Measurements from ENCODE around the gene NDUFS2.

NDUFS2 gene

GRCh38 chr1:161206411-161207140, 4.4 kb downstream of the NDUFS2 start:
- DNase-seq (ENCODE audit: low read depth, low spot score), result no peak
- H3K4me3 ChIP-seq (ENCODE audit: low read depth, low read length), result no peak overlapping the region
- TF ChIP-seq, protein P1, sequence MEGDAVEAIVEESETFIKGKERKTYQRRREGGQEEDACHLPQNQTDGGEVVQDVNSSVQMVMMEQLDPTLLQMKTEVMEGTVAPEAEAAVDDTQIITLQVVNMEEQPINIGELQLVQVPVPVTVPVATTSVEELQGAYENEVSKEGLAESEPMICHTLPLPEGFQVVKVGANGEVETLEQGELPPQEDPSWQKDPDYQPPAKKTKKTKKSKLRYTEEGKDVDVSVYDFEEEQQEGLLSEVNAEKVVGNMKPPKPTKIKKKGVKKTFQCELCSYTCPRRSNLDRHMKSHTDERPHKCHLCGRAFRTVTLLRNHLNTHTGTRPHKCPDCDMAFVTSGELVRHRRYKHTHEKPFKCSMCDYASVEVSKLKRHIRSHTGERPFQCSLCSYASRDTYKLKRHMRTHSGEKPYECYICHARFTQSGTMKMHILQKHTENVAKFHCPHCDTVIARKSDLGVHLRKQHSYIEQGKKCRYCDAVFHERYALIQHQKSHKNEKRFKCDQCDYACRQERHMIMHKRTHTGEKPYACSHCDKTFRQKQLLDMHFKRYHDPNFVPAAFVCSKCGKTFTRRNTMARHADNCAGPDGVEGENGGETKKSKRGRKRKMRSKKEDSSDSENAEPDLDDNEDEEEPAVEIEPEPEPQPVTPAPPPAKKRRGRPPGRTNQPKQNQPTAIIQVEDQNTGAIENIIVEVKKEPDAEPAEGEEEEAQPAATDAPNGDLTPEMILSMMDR (IDR thresholded peaks at IDR 0.05; ENCODE audit: insufficient read depth, low read length, missing control alignments), result no peak
- ChIA-PET CTCF (interaction anchor here (0.9 to 26.1 kb wide), 5 partner anchors 13 to 174 kb away, joined by 3 to 758 read pairs (median 46); partner anchors contain the start of genes APOA2, FCER1G and TOMM40L), POLR2A (interaction anchor here (0.5 kb wide), 1 partner anchor 486 kb away, joined by 3 read pairs; no protein-coding TSS in a partner anchor)

DNA sequence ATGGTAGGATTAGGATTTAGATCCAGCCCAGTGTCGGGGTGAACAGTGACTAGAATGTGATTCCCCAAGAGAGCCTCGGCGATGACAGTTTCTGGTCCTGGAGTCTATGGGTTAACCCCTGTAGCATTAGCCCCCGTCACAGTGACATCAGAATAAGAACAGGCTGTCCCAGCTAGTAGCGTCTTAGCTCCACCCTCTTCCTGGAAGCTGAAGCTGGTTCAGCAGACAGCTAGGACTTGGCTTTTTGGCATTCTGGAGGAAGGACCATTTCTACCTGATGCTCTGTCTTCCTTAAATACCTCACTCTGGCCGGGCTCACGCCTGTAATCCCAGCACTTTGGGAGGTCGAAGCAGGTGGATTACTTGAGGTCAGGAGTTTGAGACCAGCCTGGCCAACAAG, 5.0 kb downstream of the NDUFS2 start:
- CTCF ChIA-PET, result interaction anchor here (0.9 to 26.1 kb wide), 4 partner anchors 12 to 174 kb away, joined by 3 to 758 read pairs (median 58); partner anchors contain the start of genes APOA2, FCER1G and TOMM40L
- TF ChIP-seq, protein P1 (IDR thresholded peaks at IDR 0.05; ENCODE audit: insufficient read depth, low read length, missing control alignments), result no peak
- DNase-seq (ENCODE audit: low read depth, low spot score), result no peak
- POLR2A ChIA-PET, result no interaction called here
- H3K4me3 ChIP-seq (ENCODE audit: low read depth, low read length), result no peak overlapping the region

GRCh38 chr1:161209790-161210409, 7.7 kb downstream of the NDUFS2 start:
- ChIA-PET CTCF (interaction anchor here (1.1 to 26.1 kb wide), 11 partner anchors 8 to 172 kb away, joined by 3 to 758 read pairs (median 5); partner anchors contain the start of genes ADAMTS4, APOA2, CFAP126 and FCER1G), POLR2A (no interaction called here)
- no peak for DNase-seq (ENCODE audit: low read depth, low spot score)
- TF ChIP-seq, protein P1 (IDR thresholded peaks at IDR 0.05; ENCODE audit: insufficient read depth, low read length, missing control alignments), result peak; percentile 90
- no peak overlapping the region for H3K4me3 ChIP-seq (ENCODE audit: low read depth, low read length)

DNA sequence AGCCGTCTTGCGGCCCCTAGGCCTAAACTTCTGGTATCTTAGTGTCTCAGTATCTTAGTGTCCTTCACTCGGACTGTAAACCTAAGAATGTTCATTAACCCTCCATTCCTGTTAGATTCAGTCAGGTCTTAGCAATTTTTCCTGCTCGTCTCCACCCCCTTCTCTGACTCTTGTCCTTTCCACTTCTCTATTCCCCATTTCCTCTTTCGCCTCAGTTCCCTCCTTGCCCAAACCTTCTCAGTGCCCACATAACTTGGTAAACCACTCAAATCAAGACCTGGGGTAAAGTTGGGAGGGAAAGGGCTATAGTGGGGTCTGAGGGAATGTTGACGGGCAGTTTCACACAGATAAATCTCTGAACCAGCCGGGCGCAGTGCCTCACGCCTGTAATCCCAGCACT, 12.2 kb downstream of the NDUFS2 start:
- no peak for DNase-seq (ENCODE audit: low read depth, low spot score)
- ChIA-PET CTCF (interaction anchor here (23.5 to 26.1 kb wide), 2 partner anchors 5 to 13 kb away, joined by 758 read pairs; partner anchors contain the start of genes ADAMTS4, APOA2, FCER1G and NDUFS2), POLR2A (no interaction called here)
- no peak overlapping the region for H3K4me3 ChIP-seq (ENCODE audit: low read depth, low read length)
- TF ChIP-seq, protein P1 (IDR thresholded peaks at IDR 0.05; ENCODE audit: insufficient read depth, low read length, missing control alignments), result no peak

DNA sequence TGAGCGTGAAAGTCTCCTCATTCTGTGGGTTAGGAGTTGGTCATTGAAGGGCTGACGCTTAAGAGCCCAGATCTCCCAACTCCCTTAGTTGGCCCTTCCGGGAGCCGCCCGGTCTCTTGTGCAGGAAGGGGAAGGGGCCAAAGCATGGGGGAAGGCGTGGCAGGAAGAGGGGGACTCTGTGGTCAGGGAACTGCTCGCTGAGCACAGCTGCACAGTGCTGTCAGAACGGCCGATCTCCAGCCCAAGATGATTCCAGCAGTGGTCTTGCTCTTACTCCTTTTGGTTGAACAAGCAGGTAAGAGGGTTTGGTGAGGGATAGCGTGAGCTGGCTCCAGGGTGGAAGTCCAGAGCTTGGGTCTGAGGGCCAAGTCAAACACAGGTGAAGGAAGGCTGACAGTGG, 12.9 kb downstream of the NDUFS2 start, which contains the start of gene FCER1G:
Gene FCER1G, plus strand, starts transcription at position 220 of the 400 bp plus-strand sequence. Its CDS starts 27 bp downstream, at position 247.
- TF ChIP-seq, protein P1 (IDR thresholded peaks at IDR 0.05; ENCODE audit: insufficient read depth, low read length, missing control alignments), result no peak
- DNase-seq (ENCODE audit: low read depth, low spot score), result no peak
- CTCF ChIA-PET, result interaction anchor here (1.0 to 23.5 kb wide), 3 partner anchors 12 to 167 kb away, joined by 3 to 758 read pairs (median 97); partner anchors contain the start of genes ADAMTS4, NDUFS2 and TOMM40L
- H3K4me3 ChIP-seq (ENCODE audit: low read depth, low read length), result no peak within 1 kb of the TSS
- POLR2A ChIA-PET, result interaction anchor here (1.1 kb wide), 1 partner anchor 16 kb away, joined by 3 read pairs; the partner anchor contains the start of gene ADAMTS4
